SK-N-SH treated with all-trans-retinoic acid at 6 μM for 48 hours (cell line): Measurements from ENCODE around the gene CFAP73.
A peak's percentile ranks its signal among the peaks of the same experiment; 100 is the strongest.

Experiments used
- ATAC-seq: fragments of 200-7000 bp; cut with Tn5 transposase; 3 replicates; pipeline ENCODE4 v1.9.1; 2020; ENCODE audit warnings: mild to moderate bottlenecking, moderate library complexity
- ARNTL ChIP-seq: fragments of 450-650 bp; formaldehyde crosslinking; IDR thresholded peaks from 2 replicates; pipeline ENCODE4 v1.5.0; 2020; ENCODE audit warnings: low read depth, mild to moderate bottlenecking, moderate library complexity, borderline replicate concordance
- BACH2 ChIP-seq: fragments of 250-450 bp; sonication (Bioruptor Pico); IDR thresholded peaks from 2 replicates; pipeline ENCODE4 v1.9.0; 2021; ENCODE audit warnings: mild to moderate bottlenecking, borderline replicate concordance
- CSDC2 ChIP-seq: fragments of 250-450 bp; sonication (Bioruptor Pico); IDR thresholded peaks from 2 replicates; pipeline ENCODE4 v1.5.0; 2020; ENCODE audit warnings: mild to moderate bottlenecking, moderate library complexity
- ESRRG ChIP-seq: fragments of 250-450 bp; sonication (Bioruptor Pico); IDR thresholded peaks from 2 replicates; pipeline ENCODE4 v1.6.1; 2021; ENCODE audit warnings: mild to moderate bottlenecking
- ISL1 ChIP-seq: fragments of 250-450 bp; sonication (Bioruptor Pico); IDR thresholded peaks from 2 replicates; pipeline ENCODE4 v2.1.2; 2022; ENCODE audit warnings: mild to moderate bottlenecking, moderate library complexity
- OSR1 ChIP-seq: fragments of 250-450 bp; sonication (Bioruptor Pico); IDR thresholded peaks from 2 replicates; pipeline ENCODE4 v1.8.0; 2022; ENCODE audit warnings: moderate library complexity, mild to moderate bottlenecking, inconsistent platforms
- PATZ1 ChIP-seq: fragments of 250-450 bp; sonication (Bioruptor Pico); IDR thresholded peaks from 2 replicates; pipeline ENCODE4 v1.8.0; 2020; ENCODE audit warnings: mild to moderate bottlenecking, moderate library complexity, borderline replicate concordance
- POU6F1 ChIP-seq: fragments of 250-450 bp; sonication (Bioruptor Pico); IDR thresholded peaks from 2 replicates; pipeline ENCODE4 v1.8.0; 2021; ENCODE audit warnings: low read depth, mild to moderate bottlenecking, moderate library complexity, borderline replicate concordance
- PPARA ChIP-seq: fragments of 250-450 bp; sonication (Bioruptor Pico); IDR thresholded peaks from 2 replicates; pipeline ENCODE4 v1.5.0; 2020; ENCODE audit warnings: mild to moderate bottlenecking, borderline replicate concordance
- RARB ChIP-seq: fragments of 250-450 bp; sonication (Bioruptor Pico); IDR thresholded peaks from 2 replicates; pipeline ENCODE4 v1.8.0; 2021; ENCODE audit warnings: mild to moderate bottlenecking, moderate library complexity
- SNAI2 ChIP-seq: fragments of 250-450 bp; sonication (Bioruptor Pico); IDR thresholded peaks from 2 replicates; pipeline ENCODE4 v1.5.0; 2020; ENCODE audit warnings: mild to moderate bottlenecking, moderate library complexity
- TCF4 ChIP-seq: fragments of 250-450 bp; sonication (Bioruptor Pico); IDR thresholded peaks from 2 replicates; pipeline ENCODE4 v1.8.0; 2021; ENCODE audit warnings: mild to moderate bottlenecking, moderate library complexity, borderline replicate concordance
- TOX ChIP-seq: fragments of 250-450 bp; sonication (Bioruptor Pico); IDR thresholded peaks from 2 replicates; pipeline ENCODE4 v1.8.0; 2021; ENCODE audit warnings: mild to moderate bottlenecking, moderate library complexity, borderline replicate concordance
- TSHZ2 ChIP-seq: fragments of 250-450 bp; sonication (Bioruptor Pico); IDR thresholded peaks from 2 replicates; pipeline ENCODE4 v1.5.0; 2020; ENCODE audit warnings: mild to moderate bottlenecking, moderate library complexity
- ZC3H10 ChIP-seq: fragments of 250-450 bp; sonication (Bioruptor Pico); IDR thresholded peaks from 2 replicates; pipeline ENCODE4 v1.5.1; 2021; ENCODE audit warnings: mild to moderate bottlenecking, moderate library complexity
- ZFP3 ChIP-seq: fragments of 250-450 bp; sonication (Bioruptor Pico); IDR thresholded peaks from 2 replicates; pipeline ENCODE4 v1.5.0; 2020; ENCODE audit warnings: mild to moderate bottlenecking, moderate library complexity
- ZFP30 ChIP-seq: fragments of 450-650 bp; formaldehyde crosslinking; IDR thresholded peaks from 2 replicates; pipeline ENCODE4 v1.5.0; 2022; ENCODE audit warnings: mild to moderate bottlenecking, moderate library complexity
- TF ChIP-seq, protein P1 (sequence below): fragments of 250-450 bp; sonication (Bioruptor Pico); IDR thresholded peaks from 2 replicates; pipeline ENCODE4 v1.5.1; 2021; ENCODE audit warnings: mild to moderate bottlenecking, moderate library complexity

The CFAP73 gene

DNA sequence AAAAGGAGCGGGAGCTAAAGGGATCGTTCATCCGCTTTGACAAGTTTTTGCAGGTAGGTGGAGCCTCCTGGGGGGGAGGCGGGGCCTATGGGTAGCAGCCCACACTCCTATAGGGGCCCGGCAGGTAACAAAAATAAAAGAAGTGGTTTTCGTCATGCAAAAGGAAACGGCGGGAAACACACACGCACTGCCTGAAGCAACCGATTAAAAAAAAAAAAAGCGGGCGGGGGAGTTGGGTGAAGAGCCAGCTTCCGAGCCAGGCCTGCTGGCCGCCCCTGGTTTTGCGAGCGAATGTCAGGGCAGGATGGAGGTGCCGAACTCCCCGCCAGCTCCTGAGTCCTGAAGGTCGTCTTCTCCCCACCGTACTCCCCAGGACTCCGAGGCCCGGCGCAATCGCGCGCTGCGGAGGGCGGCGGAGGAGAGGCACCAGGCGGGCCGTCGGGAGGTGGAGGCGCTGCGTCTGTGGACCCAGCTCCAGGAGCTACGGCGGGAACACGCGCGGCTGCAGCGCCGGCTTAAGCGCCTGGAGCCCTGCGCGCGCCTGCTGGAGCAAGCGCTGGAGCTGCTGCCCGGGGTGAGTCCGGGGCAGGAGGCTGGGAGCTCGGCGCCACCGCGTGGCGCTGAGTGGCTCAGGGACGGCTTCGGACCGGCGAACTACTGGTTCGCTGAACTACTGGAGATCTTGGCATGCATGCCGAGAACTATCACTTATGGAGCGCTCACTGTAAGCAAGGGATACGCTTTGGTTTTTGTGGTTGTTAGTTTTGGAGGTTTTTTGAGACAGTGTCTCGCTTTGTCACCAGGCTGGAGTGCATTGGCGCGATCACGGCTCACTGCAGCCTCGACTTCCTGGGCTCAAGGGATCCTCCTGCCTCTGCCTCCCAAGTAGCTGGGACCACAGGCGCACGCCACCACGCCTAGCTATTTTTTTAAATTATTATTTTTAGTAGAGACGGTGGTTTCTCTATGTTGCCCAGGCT is 3.6 kb downstream of the CFAP73 start:
- peak; percentile 85 for ATAC-seq
- TF ChIP-seq PATZ1 (CRISPR knock-in tag) (no peak), ZFP3 (CRISPR knock-in tag) (no peak), CSDC2 (CRISPR knock-in tag) (no peak), RARB (CRISPR knock-in tag) (no peak), PPARA (CRISPR knock-in tag) (no peak), ZC3H10 (CRISPR knock-in tag) (no peak), ISL1 (CRISPR knock-in tag) (no peak), TSHZ2 (no peak), BACH2 (CRISPR knock-in tag) (no peak), POU6F1 (CRISPR knock-in tag) (no peak), TCF4 (CRISPR knock-in tag) (no peak), OSR1 (no peak), SNAI2 (no peak), ZFP30 (no peak)
- TF ChIP-seq, protein P1, sequence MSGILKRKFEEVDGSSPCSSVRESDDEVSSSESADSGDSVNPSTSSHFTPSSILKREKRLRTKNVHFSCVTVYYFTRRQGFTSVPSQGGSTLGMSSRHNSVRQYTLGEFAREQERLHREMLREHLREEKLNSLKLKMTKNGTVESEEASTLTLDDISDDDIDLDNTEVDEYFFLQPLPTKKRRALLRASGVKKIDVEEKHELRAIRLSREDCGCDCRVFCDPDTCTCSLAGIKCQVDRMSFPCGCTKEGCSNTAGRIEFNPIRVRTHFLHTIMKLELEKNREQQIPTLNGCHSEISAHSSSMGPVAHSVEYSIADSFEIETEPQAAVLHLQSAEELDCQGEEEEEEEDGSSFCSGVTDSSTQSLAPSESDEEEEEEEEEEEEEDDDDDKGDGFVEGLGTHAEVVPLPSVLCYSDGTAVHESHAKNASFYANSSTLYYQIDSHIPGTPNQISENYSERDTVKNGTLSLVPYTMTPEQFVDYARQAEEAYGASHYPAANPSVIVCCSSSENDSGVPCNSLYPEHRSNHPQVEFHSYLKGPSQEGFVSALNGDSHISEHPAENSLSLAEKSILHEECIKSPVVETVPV (CRISPR knock-in tag) = no peak

DNA sequence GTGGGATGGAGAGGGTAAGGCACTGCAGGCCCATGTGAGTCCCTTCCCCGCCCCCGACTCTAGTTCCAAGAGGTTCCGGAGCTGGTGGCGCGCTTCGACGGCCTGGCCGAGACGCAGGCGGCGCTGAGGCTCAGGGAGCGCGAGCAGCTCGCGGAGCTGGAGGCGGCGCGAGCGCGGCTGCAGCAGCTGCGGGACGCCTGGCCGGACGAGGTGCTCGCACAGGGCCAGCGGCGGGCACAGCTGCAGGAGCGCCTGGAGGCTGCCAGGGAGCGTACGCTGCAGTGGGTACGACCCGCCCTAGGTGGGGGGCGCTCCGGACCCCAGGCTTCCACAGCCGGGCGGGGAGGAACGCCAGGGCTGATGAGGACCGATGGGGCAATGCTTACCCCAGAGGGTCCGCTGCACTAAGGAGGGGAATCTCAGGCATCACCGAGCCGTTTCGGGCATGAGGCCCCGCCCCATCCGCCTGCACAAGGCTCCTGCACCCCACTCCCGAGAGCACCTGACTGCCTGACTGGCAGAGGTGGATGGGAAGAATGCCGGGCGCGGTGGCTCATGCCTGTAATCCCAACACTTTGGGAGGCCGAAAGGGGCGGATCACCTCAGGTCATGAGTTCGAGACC is 4.9 kb downstream of the CFAP73 start:
- ATAC-seq = peak; percentile 25

More for the DNA sequence above, 4.9 kb downstream of the CFAP73 start:
- no peak for TF ChIP-seq SNAI2
- TF ChIP-seq ISL1 (CRISPR knock-in tag) = no peak
- no peak for TF ChIP-seq ARNTL
- no peak for TF ChIP-seq ZFP30
- no peak for TF ChIP-seq POU6F1 (CRISPR knock-in tag)
- no peak for TF ChIP-seq ESRRG
- TF ChIP-seq TOX (CRISPR knock-in tag) = no peak
- TF ChIP-seq CSDC2 (CRISPR knock-in tag) = no peak
- no peak for TF ChIP-seq PPARA (CRISPR knock-in tag)
